ENCODE measurements around the gene ZNF692.
"Not testable (repeated sequence)": the region's sequence is repeated elsewhere in the genome, so short reads cannot be mapped to it uniquely, and the experiment has no call there.

Gene ZNF692

DNA sequence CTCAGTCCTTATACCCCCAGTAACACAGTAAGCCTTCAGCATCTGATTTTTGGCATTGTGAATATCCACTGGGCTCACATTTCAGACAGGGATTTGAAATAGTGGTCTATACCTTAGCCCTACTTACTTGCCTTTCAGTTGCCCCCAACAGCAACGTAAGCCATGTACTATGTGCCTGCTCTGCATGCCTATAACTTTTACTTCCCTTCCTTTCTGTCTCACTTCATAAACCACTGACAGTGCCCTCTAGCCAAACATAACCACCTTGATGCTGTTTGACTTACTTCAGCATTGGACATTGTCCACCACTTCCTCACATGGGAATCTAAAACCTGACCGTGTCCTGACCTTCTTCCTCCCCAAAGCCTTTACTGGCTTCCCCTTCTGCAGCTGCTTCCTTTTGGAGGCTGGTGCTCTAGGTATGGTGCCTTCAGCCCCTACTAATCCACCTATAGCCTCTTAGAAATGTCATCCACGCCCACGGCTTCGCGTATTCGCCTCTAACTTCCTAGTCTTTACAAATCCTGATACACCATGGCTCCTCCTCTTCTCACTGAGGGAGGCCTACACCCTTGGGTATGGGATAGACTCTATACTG, 24.4 kb downstream of the ZNF692 start:
- no peak for TF ChIP-seq ZNF274 (IDR thresholded peaks at IDR 0.05; ENCODE audit: low read depth, low read length)

GRCh38 chr1:248831842-248832241, 27.0 kb downstream of the ZNF692 start:
- no peak for TF ChIP-seq ZNF274 (IDR thresholded peaks at IDR 0.05; ENCODE audit: low read depth, low read length)
- H3K4me3 ChIP-seq (ENCODE audit: low read length) = no peak overlapping the region

More for the DNA sequence above, 24.4 kb downstream of the ZNF692 start:
- H3K4me3 ChIP-seq (ENCODE audit: low read length) = no peak overlapping the region

DNA sequence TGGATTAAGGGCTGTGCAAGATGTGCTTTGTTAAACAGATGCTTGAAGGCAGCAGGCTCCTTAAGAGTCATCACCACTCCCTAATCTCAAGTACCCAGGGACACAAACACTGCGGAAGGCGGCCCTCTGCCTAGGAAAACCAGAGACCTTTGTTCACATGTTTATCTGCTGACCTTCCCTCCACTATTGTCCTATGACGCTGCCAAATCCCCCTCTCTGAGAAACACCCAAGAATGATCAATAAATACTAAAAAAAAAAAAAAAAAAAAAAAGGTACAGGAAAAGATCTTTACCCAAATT, 28.2 kb downstream of the ZNF692 start:
- not testable (repeated sequence) for H3K4me3 ChIP-seq (ENCODE audit: low read length)

- no peak overlapping the region for H3K4me3 ChIP-seq (ENCODE audit: low read length)
- TF ChIP-seq ZNF274 (IDR thresholded peaks at IDR 0.05; ENCODE audit: low read depth, low read length) = no peak
These were observed 30.0 kb downstream of the ZNF692 start for GRCh38 chr1:248828845-248829244.

DNA sequence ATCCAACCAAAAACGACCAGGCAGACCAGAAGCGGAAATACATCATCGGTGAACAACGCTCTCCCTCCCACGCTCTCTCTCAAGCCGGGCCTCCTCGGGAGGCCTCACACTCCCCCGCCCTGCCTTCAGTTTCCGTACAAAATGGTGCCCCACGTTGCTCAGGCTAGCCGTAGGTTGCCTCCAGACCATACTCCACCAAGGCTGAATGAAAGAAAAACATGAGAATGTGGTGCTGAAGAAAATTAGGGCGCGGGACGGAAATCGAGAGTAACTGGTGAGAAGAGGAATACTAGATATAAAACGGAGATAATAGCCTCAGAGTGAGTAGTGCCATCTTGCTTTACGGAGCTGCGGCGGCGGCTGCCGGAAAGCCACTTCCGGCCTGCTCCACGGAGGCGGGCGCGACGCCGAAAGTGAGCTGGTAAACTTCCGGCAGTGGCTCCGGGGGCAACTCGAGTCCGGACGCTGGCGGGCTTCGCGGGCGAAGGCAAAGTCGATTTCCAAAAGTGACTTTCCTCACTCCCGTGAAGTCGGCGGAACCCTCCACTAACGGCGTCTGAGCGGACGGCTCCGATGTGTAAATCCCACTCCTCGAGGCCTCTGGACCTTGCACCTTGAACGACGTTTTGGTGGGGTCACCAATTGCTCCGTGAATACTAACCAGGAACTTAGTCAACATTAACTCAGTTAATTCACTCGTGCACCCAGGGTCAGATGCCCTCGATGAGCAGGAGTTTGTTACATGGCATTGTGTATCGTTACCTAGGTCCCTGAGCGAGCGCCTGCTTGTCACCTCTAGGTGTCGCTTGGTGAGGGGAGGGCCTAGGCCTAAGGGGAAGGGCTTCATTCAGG, 32.8 kb downstream of the ZNF692 start, which contains the start of gene SH3BP5L:
Gene SH3BP5L (minus strand): TSS at position 7 of the 852 bp plus-strand sequence. CDS start 980 bp downstream, outside the sequence.
- no peak for TF ChIP-seq ZNF274 (IDR thresholded peaks at IDR 0.05; ENCODE audit: low read depth, low read length)
- H3K4me3 ChIP-seq (ENCODE audit: low read length) = peak within 1 kb of the TSS; percentile 88

GRCh38 chr1:248825573-248825908, 33.3 kb downstream of the ZNF692 start:
- TF ChIP-seq ZNF274 (IDR thresholded peaks at IDR 0.05; ENCODE audit: low read depth, low read length) = no peak
- peak overlapping the region; percentile 88 for H3K4me3 ChIP-seq (ENCODE audit: low read length)

- H3K4me3 ChIP-seq (ENCODE audit: low read length) = peak overlapping the region; percentile 88
- no peak for TF ChIP-seq ZNF274 (IDR thresholded peaks at IDR 0.05; ENCODE audit: low read depth, low read length)
These were observed 33.7 kb downstream of the ZNF692 start for GRCh38 chr1:248825136-248825535.

- H3K4me3 ChIP-seq (ENCODE audit: low read length) = peak overlapping the region; percentile 88
- no peak for TF ChIP-seq ZNF274 (IDR thresholded peaks at IDR 0.05; ENCODE audit: low read depth, low read length)
These were observed 34.2 kb downstream of the ZNF692 start for GRCh38 chr1:248824701-248825100.

GRCh38 chr1:248824301-248824700, 34.6 kb downstream of the ZNF692 start:
- no peak overlapping the region; the same call in 1 of the 2 replicates for H3K4me3 ChIP-seq (ENCODE audit: low read length)
- TF ChIP-seq ZNF274 (IDR thresholded peaks at IDR 0.05; ENCODE audit: low read depth, low read length) = no peak

GRCh38 chr1:248823517-248824001, 35.3 kb downstream of the ZNF692 start:
- H3K4me3 ChIP-seq (ENCODE audit: low read length) = no peak overlapping the region
- TF ChIP-seq ZNF274 (IDR thresholded peaks at IDR 0.05; ENCODE audit: low read depth, low read length) = no peak

DNA sequence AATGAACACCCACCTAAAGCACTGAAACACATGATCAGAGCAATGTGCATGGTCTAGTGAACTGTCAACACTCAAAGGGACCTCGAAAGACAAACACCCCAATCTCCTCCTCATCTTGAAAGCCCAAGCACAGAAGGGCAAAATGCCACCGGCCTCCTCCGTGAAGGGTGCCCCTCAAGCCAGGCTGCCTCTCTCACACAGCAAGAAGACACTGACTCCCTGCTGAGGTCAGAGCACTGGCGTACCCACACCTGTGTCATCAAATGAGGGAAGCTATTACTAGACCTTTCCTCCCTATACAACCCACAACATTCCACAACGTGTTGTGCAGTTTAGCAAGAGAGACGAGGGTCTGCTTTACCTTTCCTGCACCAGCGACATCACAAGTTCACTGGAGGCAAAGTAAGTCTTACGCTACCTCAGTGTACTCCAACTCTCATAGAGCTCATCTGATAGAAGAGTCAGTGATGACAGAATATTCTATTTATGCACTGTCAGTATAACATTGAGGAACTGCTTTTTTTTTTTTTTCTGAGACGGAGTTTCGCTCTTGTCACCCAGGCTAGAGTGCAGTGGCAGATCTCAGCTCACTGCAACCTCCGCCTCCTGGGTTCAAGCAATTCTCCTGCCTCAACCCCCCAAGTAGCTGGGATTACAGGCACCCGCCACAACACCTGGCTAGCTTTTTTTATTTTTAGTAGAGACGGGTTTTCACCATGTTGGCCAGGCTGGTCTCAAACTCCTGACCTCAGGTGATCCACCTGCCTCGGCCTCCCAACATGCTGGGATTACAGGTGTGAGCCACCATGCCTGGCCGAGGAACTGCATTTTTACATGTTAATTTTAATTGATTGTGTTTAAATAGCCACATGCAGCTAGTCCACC, 36.5 kb downstream of the ZNF692 start:
- no peak overlapping the region for H3K4me3 ChIP-seq (ENCODE audit: low read length)
- no peak for TF ChIP-seq ZNF274 (IDR thresholded peaks at IDR 0.05; ENCODE audit: low read depth, low read length)

- TF ChIP-seq ZNF274 (IDR thresholded peaks at IDR 0.05; ENCODE audit: low read depth, low read length) = no peak
- no peak overlapping the region for H3K4me3 ChIP-seq (ENCODE audit: low read length)
These were observed 37.2 kb downstream of the ZNF692 start for GRCh38 chr1:248821641-248822040.

DNA sequence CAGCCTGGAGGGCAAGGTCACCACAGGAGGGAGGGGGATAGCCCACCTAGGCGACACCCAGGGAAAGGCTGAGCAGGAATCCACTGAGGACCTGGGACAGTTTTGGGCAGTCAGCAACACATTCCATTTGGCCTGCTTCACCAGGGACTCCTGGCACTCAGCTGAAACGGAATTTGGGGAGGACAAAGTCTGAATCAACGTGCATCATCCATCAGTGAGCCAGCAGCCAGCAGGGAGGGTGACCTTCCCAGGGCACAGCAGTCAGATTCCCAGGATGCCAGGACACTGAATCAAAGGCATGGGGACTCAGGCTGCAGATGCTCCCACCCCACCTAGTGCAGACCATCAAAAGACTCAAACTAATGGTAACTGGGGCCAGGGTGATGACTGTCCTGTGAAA, 37.8 kb downstream of the ZNF692 start:
- no peak overlapping the region for H3K4me3 ChIP-seq (ENCODE audit: low read length)
- no peak for TF ChIP-seq ZNF274 (IDR thresholded peaks at IDR 0.05; ENCODE audit: low read depth, low read length)

GRCh38 chr1:248820041-248820585, 38.8 kb downstream of the ZNF692 start:
- no peak overlapping the region for H3K4me3 ChIP-seq (ENCODE audit: low read length)
- TF ChIP-seq ZNF274 (IDR thresholded peaks at IDR 0.05; ENCODE audit: low read depth, low read length) = no peak

All from GM08714 (cell line).